B cell (primary cell): ENCODE measurements around the gene FRAT2. TPM values are rescaled to one million over a fixed set of nuclear protein-coding genes. Genes with fewer than 3 reads are reported as not detected.

Experiments used
- ATAC-seq: fragments of 200-7000 bp; cut with Tn5 transposase; one replicate; pipeline ENCODE4 v1.10.0; 2021; ENCODE audit warnings: low read depth, mild to moderate bottlenecking, moderate number of reproducible peaks, moderate library complexity
- CTCF ChIA-PET: fragments of 350-600 bp; sonication (Branson Sonifier 250); formaldehyde crosslinking; loops from one replicate; lab custom pipeline; 2021; ENCODE audit warnings: antibody characterized with exemption, inconsistent platforms; lab: Charles Lee
- POLR2A ChIA-PET: fragments of 350-600 bp; sonication (Branson Sonifier 250); formaldehyde crosslinking; loops from one replicate; lab custom pipeline; 2021; ENCODE audit warnings: antibody characterized with exemption; lab: Charles Lee
- DNase-seq: peaks from one replicate; pipeline ENCODE4 v3.0.0; 2013
- H2AFZ ChIP-seq: 2 replicates; pipeline ENCODE4 v1.6.1; 2012; ENCODE audit warnings: mild to moderate bottlenecking, low read depth, low read length; ENCODE audit not compliant: insufficient read depth, poor library complexity, severe bottlenecking
- H3K27ac ChIP-seq, 2 donors: 1 replicate in 1 of 2; 2 replicates in 1 of 2; pipeline ENCODE4 v1.5.1; 2012 to 2013; ENCODE audit warnings: low read length in 2 of 2, mild to moderate bottlenecking in 2 of 2, moderate library complexity in 1 of 2
- H3K27me3 ChIP-seq, 4 experiments: fragments of 200-600 bp in 1 of 4; sonication (generic) in 1 of 4; replicated peaks in 1 of 4; 1 replicate in 2 of 4; 2 replicates in 2 of 4; pipeline versions ENCODE4 v1.6.1 to v1.7.0; 2013 to 2016; ENCODE audit warnings: low read length in 3 of 4, mild to moderate bottlenecking in 2 of 4, mixed read lengths in 1 of 4, moderate library complexity in 1 of 4; ENCODE audit not compliant: insufficient read depth in 4 of 4, control insufficient read depth in 3 of 4; ENCODE audit errors: control extremely low read depth in 1 of 4
- H3K36me3 ChIP-seq, 2 experiments: replicated peaks in 1 of 2; 1 replicate in 1 of 2; 2 replicates in 1 of 2; pipeline versions ENCODE4 v1.6.1 to v1.7.1; 2013; ENCODE audit warnings: low read length in 1 of 2; ENCODE audit not compliant: insufficient read depth in 2 of 2, control insufficient read depth in 1 of 2; ENCODE audit errors: control extremely low read depth in 1 of 2, extremely low read depth in 1 of 2
- H3K4me1 ChIP-seq, 2 donors: fragments of 200-600 bp in 1 of 2; sonication (generic) in 1 of 2; 1 replicate in 1 of 2; 2 replicates in 1 of 2; pipeline versions ENCODE4 v1.5.1 to v1.6.1; 2013 to 2017; ENCODE audit warnings: low read length in 2 of 2; ENCODE audit not compliant: control insufficient read depth in 2 of 2, insufficient read depth in 2 of 2
- H3K4me2 ChIP-seq: replicated peaks from 2 replicates; pipeline ENCODE3; 2012; ENCODE audit warnings: mild to moderate bottlenecking, low read depth, low read length; ENCODE audit not compliant: poor library complexity, severe bottlenecking
- H3K4me3 ChIP-seq, 5 experiments: fragments of 200-600 bp in 1 of 5; sonication (generic) in 1 of 5; 1 replicate in 3 of 5; 2 replicates in 2 of 5; pipeline versions ENCODE4 v1.5.1 to v1.7.0; 2011 to 2016; ENCODE audit warnings: low read length in 4 of 5, mild to moderate bottlenecking in 4 of 5, low read depth in 2 of 5, control low read depth in 1 of 5, moderate library complexity in 1 of 5; ENCODE audit not compliant: insufficient read depth in 1 of 5; ENCODE audit errors: control extremely low read depth in 1 of 5, extremely low read depth in 1 of 5
- H3K79me2 ChIP-seq: fragments of 200-600 bp; sonication (generic); one replicate; pipeline ENCODE4 v1.6.0; 2016; ENCODE audit warnings: low read length; ENCODE audit not compliant: control insufficient read depth, insufficient read depth
- H3K9ac ChIP-seq: fragments of 200-600 bp; sonication (generic); 2 replicates; pipeline ENCODE4 v1.6.1; 2017; ENCODE audit warnings: mild to moderate bottlenecking, low read length, moderate library complexity
- H3K9me3 ChIP-seq, 3 donors: one replicate each; pipeline versions ENCODE4 v1.6.1 to v1.7.1; 2013; ENCODE audit warnings: low read length in 2 of 3; ENCODE audit not compliant: control insufficient read depth in 2 of 3, insufficient read depth in 1 of 3; ENCODE audit errors: control extremely low read depth in 1 of 3
- H4K20me1 ChIP-seq: 2 replicates; pipeline ENCODE4 v1.6.0; 2012; ENCODE audit warnings: mild to moderate bottlenecking, low read length; ENCODE audit not compliant: insufficient read depth, control insufficient read depth, poor library complexity, severe bottlenecking
- H3K27ac Mint-ChIP-seq: one replicate; pipeline ENCODE4 v1.8.0; 2021; ENCODE audit warnings: mixed read lengths
- H3K27me3 Mint-ChIP-seq: one replicate; pipeline ENCODE4 v1.8.0; 2021; ENCODE audit warnings: mixed read lengths
- H3K4me1 Mint-ChIP-seq: one replicate; pipeline ENCODE4 v1.8.0; 2021; ENCODE audit warnings: mixed read lengths
- H3K4me3 Mint-ChIP-seq: one replicate; pipeline ENCODE4 v1.8.0; 2021; ENCODE audit warnings: mixed read lengths
- H3K9me3 Mint-ChIP-seq: one replicate; pipeline ENCODE4 v1.8.0; 2022; ENCODE audit warnings: mixed read lengths; ENCODE audit not compliant: insufficient read depth
- EZH2 ChIP-seq: IDR thresholded peaks from 2 replicates; pipeline ENCODE4 v1.6.1; 2012; ENCODE audit warnings: borderline replicate concordance, low read depth, mild to moderate bottlenecking, moderate library complexity, low read length; ENCODE audit not compliant: insufficient read depth, poor library complexity, severe bottlenecking
- WGBS: methylation state at CpG from one replicate; pipeline ENCODE4 v1.1.5; 2013; ENCODE audit warnings: missing lambda C conversion rate; ENCODE audit not compliant: insufficient coverage; 5-methylcytosine and 5-hydroxymethylcytosine counted together
- intact Hi-C: fragments of 100-400 bp; cut with micrococcal nuclease; formaldehyde crosslinking; loops from one replicate; pipeline ENCODE4 v1.10.0; 2022
- polyA plus RNA-seq: library from polyadenylated mRNA; depleted of rRNA; stranded (reverse); fragments of >200 nt; gene quantifications from 2 replicates; pipeline ENCODE4 v1.2.3, GENCODE V29; 2012
- total RNA-seq, 2 donors: library from RNA; stranded (reverse); fragments of 120-200 nt in 1 of 2; gene quantifications; 1 replicate in 1 of 2; 2 replicates in 1 of 2; pipeline versions ENCODE4 v1.2.3 to v1.2.4, GENCODE V29; 2013 to 2022
- TF ChIP-seq, protein P1 (sequence below): fragments of 200-600 bp; IDR thresholded peaks from one replicate; pipeline ENCODE4 v1.8.0; 2022; ENCODE audit warnings: antibody characterized with exemption, mild to moderate bottlenecking

Gene FRAT2
- total and polyA plus RNA-seq, 2 donors (not counting 1 experiment from before 2014, with no cell fraction given): 4.9 to 30.2 TPM

DNA sequence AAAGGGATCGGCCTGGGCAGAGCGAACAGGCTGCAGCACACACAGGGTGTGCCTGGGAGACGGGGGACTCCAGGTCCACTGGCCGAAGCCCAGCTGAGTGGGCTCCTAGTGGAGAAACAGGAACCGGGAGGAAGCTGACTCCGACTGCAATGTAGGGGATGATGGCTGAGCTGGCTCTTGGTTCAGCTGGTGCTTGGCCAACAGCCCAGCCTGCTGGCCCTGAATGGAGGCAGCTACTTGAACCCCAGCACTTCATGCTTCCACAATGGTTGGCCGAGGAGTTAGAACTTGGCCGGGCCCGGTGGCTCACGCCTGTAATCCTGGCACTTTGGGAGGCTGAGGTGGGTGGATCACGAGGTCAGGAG is 27.0 kb upstream of the FRAT2 start:
- H3K4me1 Mint-ChIP-seq: peaks cover 22% of the 10 kb centered on the region
- CTCF ChIA-PET: interaction anchor here (1.0 kb wide), 1 partner anchor 49 kb away, joined by 4 read pairs; no protein-coding TSS in a partner anchor
- WGBS: 98% methylated on average over 6 of the region's 11 CpGs

DNA sequence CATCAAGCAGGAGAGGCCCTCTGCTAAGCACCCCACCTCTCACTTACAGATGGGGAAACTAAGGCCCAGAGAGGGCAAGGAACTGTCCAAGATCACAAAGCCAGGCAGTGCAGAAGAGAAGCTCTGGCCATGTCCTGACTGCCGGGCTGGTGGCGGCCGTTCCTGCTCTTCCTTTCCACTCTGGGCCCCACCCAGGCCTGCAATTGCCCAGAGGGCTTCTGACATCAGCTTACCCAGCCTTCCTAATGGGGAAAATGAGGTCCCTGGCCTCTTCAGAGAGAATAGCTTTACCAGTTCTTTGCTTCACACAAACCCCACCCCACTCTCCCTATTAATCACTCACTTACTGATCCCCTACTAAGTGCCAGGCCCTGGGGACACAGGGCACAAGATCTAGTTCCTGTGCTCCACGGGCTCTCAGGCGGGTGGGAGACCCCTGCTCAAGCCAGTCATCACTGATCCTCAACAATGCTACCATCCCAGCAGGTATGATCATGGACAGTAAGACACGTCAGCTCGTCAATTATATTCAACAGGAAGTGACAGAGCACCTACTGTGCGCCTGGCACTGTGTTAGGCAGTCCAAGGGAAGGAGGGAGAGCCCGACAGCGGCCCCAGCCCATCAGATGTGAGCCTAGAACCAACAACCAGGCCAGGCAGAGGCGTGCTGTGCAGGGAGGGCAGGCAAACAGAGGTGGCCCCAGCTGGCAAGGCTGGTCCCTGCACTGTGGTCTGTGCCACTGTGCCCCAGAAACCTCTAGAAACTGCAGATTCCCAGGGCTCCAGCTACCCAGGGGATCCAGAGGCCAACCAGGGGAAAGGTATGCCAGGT is 26.4 kb upstream of the FRAT2 start:
- Histone ChIP-seq H3K4me2 (no peak overlapping the region), H3K27ac (no peak overlapping the region), H3K27me3 (no peaks in the 10 kb centered on the region), H3K9ac (no peak overlapping the region), H3K4me3 (no peak overlapping the region), H3K79me2 (no peaks in the 10 kb centered on the region), H3K4me1 (peaks cover 15 to 18% of the 10 kb centered on the region in 2 donors), H2AFZ (no peak overlapping the region), H3K9me3 (no peaks in the 10 kb centered on the region), H4K20me1 (no peaks in the 10 kb centered on the region), H3K36me3 (peaks cover 0 to 22% of the 10 kb centered on the region in 2 experiments)
- H3K4me3 Mint-ChIP-seq: no peak overlapping the region
- H3K4me1 Mint-ChIP-seq: peaks cover 16% of the 10 kb centered on the region
- no peak for TF ChIP-seq EZH2
- TF ChIP-seq, protein P1, sequence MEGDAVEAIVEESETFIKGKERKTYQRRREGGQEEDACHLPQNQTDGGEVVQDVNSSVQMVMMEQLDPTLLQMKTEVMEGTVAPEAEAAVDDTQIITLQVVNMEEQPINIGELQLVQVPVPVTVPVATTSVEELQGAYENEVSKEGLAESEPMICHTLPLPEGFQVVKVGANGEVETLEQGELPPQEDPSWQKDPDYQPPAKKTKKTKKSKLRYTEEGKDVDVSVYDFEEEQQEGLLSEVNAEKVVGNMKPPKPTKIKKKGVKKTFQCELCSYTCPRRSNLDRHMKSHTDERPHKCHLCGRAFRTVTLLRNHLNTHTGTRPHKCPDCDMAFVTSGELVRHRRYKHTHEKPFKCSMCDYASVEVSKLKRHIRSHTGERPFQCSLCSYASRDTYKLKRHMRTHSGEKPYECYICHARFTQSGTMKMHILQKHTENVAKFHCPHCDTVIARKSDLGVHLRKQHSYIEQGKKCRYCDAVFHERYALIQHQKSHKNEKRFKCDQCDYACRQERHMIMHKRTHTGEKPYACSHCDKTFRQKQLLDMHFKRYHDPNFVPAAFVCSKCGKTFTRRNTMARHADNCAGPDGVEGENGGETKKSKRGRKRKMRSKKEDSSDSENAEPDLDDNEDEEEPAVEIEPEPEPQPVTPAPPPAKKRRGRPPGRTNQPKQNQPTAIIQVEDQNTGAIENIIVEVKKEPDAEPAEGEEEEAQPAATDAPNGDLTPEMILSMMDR: no peak
- H3K27ac Mint-ChIP-seq: no peak overlapping the region
- 95% methylated on average over 10 of the region's 11 CpGs for WGBS
- H3K27me3 Mint-ChIP-seq: no peaks in the 10 kb centered on the region
- CTCF ChIA-PET: interaction anchor here (1.0 kb wide), 1 partner anchor 50 kb away, joined by 4 read pairs; no protein-coding TSS in a partner anchor
- intact Hi-C loops: no loop called here
- peak; percentile 22 for DNase-seq
- no peaks in the 10 kb centered on the region for H3K9me3 Mint-ChIP-seq
- POLR2A ChIA-PET: no interaction called here
- no peak for ATAC-seq

More for the DNA sequence above, 27.0 kb upstream of the FRAT2 start:
- no peak overlapping the region for H3K9ac ChIP-seq
- ATAC-seq: no peak
- H3K79me2 ChIP-seq: no peaks in the 10 kb centered on the region
- H3K4me3 Mint-ChIP-seq: no peak overlapping the region
- H3K9me3 Mint-ChIP-seq: no peaks in the 10 kb centered on the region
- no peak overlapping the region for H3K27ac ChIP-seq
- no peak overlapping the region for H3K27ac Mint-ChIP-seq
- peaks cover 0 to 4% (median 0%) of the 10 kb centered on the region in 3 donors for H3K9me3 ChIP-seq
- H3K36me3 ChIP-seq: peaks cover 0 to 22% of the 10 kb centered on the region in 2 experiments
- DNase-seq: peak; percentile 13
- POLR2A ChIA-PET: no interaction called here
- H3K4me3 ChIP-seq: no peak overlapping the region
- H4K20me1 ChIP-seq: no peaks in the 10 kb centered on the region
- peaks cover 21 to 24% of the 10 kb centered on the region in 2 donors for H3K4me1 ChIP-seq
- H3K27me3 Mint-ChIP-seq: no peaks in the 10 kb centered on the region
- no peak overlapping the region for H3K4me2 ChIP-seq
- no peak for TF ChIP-seq EZH2
- TF ChIP-seq, protein P1: no peak
- no peak overlapping the region for H2AFZ ChIP-seq
- no peaks in the 10 kb centered on the region for H3K27me3 ChIP-seq
- intact Hi-C loops: no loop called here
